GM06990 (cell line): ENCODE data around the gene CDH12.
"Not testable (repeated sequence)": the region's sequence is repeated elsewhere in the genome, so short reads cannot be mapped to it uniquely, and the experiment has no call there.

Experiments
- DNase-seq: peaks from one replicate; pipeline ENCODE4 v3.0.0-alpha.2; 2011; ENCODE audit not compliant: insufficient read length; ENCODE audit errors: extremely low read depth
- H3K27me3 ChIP-seq: replicated peaks from 2 replicates; pipeline ENCODE4 v1.6.0; 2011; ENCODE audit warnings: low read length; ENCODE audit not compliant: control insufficient read depth, insufficient read depth
- H3K36me3 ChIP-seq: 2 replicates; pipeline ENCODE4 v1.5.1; 2011; ENCODE audit warnings: low read length; ENCODE audit not compliant: control insufficient read depth, insufficient read depth
- H3K4me3 ChIP-seq: replicated peaks from 2 replicates; pipeline ENCODE4 v1.5.1; 2011; ENCODE audit warnings: low read depth, mild to moderate bottlenecking, control low read depth, low read length
- TF ChIP-seq, protein P1 (sequence below): IDR thresholded peaks from 2 replicates; pipeline ENCODE4 v1.5.1; 2011; ENCODE audit warnings: low read length, control low read depth, mild to moderate bottlenecking, inconsistent platforms; ENCODE audit not compliant: insufficient read depth, poor library complexity, severe bottlenecking

Gene CDH12

DNA sequence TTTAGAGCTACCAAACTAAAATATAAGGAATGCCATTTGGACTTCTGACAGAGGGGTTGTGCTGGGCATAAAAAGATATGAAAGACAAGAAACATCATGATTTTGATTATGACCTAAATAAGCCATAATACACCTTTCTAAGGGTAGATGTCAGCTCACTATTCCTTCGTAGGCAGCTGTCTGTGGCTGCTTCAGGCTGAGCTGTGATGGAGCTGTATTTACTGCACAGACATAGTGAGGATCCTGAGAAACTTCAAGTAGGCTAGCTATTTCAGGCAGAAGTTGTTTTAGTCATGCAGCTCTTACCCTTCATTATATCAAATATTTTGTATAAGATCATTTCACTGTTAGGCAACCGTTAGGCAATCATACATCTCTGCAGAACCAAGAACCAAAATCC, 511.7 kb downstream of the CDH12 start:
- no peaks in the 10 kb centered on the region for H3K36me3 ChIP-seq
- TF ChIP-seq, protein P1, sequence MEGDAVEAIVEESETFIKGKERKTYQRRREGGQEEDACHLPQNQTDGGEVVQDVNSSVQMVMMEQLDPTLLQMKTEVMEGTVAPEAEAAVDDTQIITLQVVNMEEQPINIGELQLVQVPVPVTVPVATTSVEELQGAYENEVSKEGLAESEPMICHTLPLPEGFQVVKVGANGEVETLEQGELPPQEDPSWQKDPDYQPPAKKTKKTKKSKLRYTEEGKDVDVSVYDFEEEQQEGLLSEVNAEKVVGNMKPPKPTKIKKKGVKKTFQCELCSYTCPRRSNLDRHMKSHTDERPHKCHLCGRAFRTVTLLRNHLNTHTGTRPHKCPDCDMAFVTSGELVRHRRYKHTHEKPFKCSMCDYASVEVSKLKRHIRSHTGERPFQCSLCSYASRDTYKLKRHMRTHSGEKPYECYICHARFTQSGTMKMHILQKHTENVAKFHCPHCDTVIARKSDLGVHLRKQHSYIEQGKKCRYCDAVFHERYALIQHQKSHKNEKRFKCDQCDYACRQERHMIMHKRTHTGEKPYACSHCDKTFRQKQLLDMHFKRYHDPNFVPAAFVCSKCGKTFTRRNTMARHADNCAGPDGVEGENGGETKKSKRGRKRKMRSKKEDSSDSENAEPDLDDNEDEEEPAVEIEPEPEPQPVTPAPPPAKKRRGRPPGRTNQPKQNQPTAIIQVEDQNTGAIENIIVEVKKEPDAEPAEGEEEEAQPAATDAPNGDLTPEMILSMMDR = no peak
- no peak for DNase-seq
- H3K4me3 ChIP-seq = no peak overlapping the region
- H3K27me3 ChIP-seq = no peaks in the 10 kb centered on the region

DNA sequence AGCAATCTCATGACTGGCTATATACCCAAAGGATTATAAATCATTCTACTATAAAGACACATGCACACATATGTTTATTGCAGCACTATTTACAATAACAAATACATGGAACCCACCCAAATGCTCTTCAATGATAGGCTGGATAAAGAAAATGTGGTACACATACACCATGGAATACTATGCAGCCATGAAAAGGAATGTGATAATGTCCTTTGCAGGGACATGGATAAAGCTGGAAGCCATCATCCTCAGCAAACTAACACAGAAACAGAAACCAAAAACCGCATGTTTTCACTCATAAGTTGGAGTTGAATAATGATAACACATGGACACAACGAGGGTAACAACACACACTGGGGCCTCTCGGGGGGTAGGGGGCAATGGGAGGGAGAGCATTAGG, 520.2 kb downstream of the CDH12 start:
- not testable (repeated sequence) for H3K27me3 ChIP-seq, H3K4me3 ChIP-seq, H3K36me3 ChIP-seq, DNase-seq

DNA sequence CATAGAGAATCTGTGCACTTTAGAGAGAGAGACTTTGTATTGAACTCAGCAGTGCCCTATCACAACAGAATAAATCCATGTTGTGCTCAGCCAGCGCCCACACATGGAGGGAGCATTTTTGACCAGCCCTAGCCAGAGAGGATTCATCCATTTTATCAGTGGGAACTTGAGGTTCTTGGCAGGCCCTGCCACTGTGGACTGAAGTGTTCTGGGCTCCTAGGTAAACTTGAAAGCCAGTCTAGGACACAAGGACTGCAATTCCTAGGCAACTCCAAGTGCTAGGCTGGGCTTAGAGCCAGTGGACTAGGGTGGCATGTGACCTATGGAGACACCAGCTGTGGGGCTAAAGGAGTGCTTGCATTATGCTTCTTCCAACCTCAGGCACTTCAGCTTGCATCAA, 523.5 kb downstream of the CDH12 start:
- TF ChIP-seq, protein P1 = no peak
- no peaks in the 10 kb centered on the region for H3K36me3 ChIP-seq
- no peaks in the 10 kb centered on the region for H3K27me3 ChIP-seq
- no peak for DNase-seq
- H3K4me3 ChIP-seq = no peak overlapping the region

DNA sequence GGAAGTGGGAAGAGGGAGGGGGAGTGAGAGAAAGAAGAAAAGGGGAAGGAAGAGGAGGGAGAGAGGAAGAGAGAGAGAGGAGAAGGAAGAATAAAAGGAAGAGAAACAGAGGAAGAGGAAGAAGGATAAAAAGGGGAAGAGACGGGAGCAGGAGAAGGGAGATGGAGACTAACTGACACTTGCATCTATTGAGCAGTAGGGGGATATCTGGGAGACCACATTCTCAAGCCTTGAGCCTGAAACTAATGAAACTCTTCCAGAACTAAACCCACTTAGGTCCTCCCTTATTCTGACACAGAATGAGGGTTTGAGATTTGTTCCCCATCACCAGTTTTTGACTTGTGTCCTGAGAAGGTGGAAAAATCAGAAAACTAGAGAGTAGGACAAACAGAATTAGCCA, 533.3 kb downstream of the CDH12 start:
- TF ChIP-seq, protein P1 = no peak
- DNase-seq = no peak
- Histone ChIP-seq H3K4me3 (no peak overlapping the region), H3K36me3 (no peaks in the 10 kb centered on the region), H3K27me3 (no peaks in the 10 kb centered on the region)

DNA sequence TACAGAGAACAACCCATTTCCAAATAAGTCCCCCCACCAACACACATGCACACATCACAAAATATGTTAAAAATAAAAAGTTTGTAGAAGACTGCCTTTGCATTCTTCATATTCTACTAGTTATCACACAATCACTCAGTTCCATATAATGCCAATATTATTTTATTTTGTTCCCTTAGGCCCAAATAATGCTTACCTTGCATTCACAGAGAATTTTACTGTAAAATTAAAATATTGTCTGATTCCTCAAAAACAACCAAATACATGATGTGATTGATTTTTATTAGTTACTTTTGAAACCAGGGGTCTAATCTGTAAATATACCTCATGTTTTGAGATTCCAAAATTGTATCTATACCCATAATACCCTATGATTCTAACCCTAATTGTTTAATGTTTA, 536.9 kb downstream of the CDH12 start:
- H3K27me3 ChIP-seq = no peaks in the 10 kb centered on the region
- H3K4me3 ChIP-seq = no peak overlapping the region
- no peak for DNase-seq
- TF ChIP-seq, protein P1 = no peak
- no peaks in the 10 kb centered on the region for H3K36me3 ChIP-seq

DNA sequence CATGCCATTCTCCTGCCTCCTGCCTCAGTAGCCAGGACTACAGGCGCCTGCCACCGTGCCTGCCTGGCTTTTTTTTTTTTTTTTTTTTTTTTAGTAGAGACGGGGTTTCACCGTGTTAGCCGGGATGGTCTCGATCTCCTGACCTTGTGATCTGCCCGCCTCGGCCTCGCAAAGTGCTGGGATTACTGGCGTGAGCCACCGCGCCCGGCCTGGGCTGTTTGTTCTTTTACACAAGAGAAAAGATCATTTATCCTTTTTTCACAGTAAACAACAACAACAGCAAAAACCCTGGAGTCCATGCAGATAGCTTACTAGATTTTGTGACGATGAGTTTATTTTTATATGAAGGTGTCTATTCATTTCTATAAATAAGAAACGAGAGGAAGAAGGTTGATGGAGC, 538.1 kb downstream of the CDH12 start:
- not testable (repeated sequence) for H3K27me3 ChIP-seq, H3K4me3 ChIP-seq, H3K36me3 ChIP-seq, DNase-seq

DNA sequence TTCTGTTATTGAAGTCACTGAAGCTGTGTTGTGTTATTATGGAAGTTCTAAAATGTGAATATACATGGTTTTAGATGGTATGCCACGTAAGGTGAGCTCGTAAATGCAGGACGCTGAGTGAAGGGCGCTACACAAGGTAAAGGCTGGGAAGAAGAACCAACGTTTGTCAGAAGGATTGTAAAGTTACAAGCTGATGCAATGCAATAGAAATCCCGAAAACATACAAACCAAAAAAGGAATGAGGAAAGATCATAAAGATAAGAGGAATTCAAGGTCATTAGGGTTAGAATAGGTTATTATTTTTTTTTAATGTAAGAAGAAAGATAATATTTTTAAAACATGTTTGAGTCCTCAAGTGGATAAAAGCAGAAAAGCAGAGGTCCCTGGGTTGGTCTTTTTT, 538.6 kb downstream of the CDH12 start:
- no peak for DNase-seq
- TF ChIP-seq, protein P1 = no peak
- Histone ChIP-seq H3K36me3 (no peaks in the 10 kb centered on the region), H3K27me3 (no peaks in the 10 kb centered on the region), H3K4me3 (no peak overlapping the region)
